Lung (tissue), 12 donors: ENCODE data around the gene CHMP5. TPM values are rescaled to one million over a fixed set of nuclear protein-coding genes. Genes with fewer than 3 reads are reported as not detected.

Experiments
- ATAC-seq: fragments of 200-7000 bp; cut with Tn5 transposase; one replicate; pipeline ENCODE4 v1.9.1; 2020; ENCODE audit warnings: moderate number of reproducible peaks; ENCODE audit not compliant: insufficient read depth, low FRiP score
- DNase-seq, 3 donors: peaks; one replicate each; pipeline ENCODE4 v3.0.0-alpha.2; 2013 to 2017
- H3K27ac ChIP-seq, 2 donors: one replicate each; pipeline ENCODE4 v1.5.1; 2013; ENCODE audit warnings: mild to moderate bottlenecking in 2 of 2, moderate library complexity in 2 of 2, control low read depth in 1 of 2, inconsistent platforms in 1 of 2, low read depth in 1 of 2, low read length in 1 of 2
- H3K27me3 ChIP-seq, 3 donors: one replicate each; pipeline ENCODE4 v1.5.1; 2013; ENCODE audit warnings: low read length in 2 of 3; ENCODE audit not compliant: control insufficient read depth in 3 of 3, insufficient read depth in 3 of 3
- H3K36me3 ChIP-seq, 4 donors: one replicate each; pipeline ENCODE4 v1.5.1; 2013; ENCODE audit warnings: low read length in 4 of 4, mild to moderate bottlenecking in 1 of 4, moderate library complexity in 1 of 4; ENCODE audit not compliant: control insufficient read depth in 4 of 4, insufficient read depth in 4 of 4
- H3K4me1 ChIP-seq, 5 donors: one replicate each; pipeline ENCODE4 v1.5.1; 2013; ENCODE audit warnings: low read length in 5 of 5, mild to moderate bottlenecking in 2 of 5, moderate library complexity in 1 of 5; ENCODE audit not compliant: control insufficient read depth in 5 of 5, insufficient read depth in 5 of 5
- H3K4me3 ChIP-seq: one replicate; pipeline ENCODE4 v1.5.1; 2013; ENCODE audit warnings: mild to moderate bottlenecking, control low read depth, moderate library complexity
- H3K9ac ChIP-seq, 2 donors: one replicate each; pipeline ENCODE4 v1.5.1; 2013; ENCODE audit warnings: low read length in 2 of 2, control low read depth in 1 of 2; ENCODE audit not compliant: insufficient read depth in 1 of 2
- H3K9me3 ChIP-seq, 4 donors: one replicate each; pipeline ENCODE4 v1.5.1; 2013; ENCODE audit warnings: low read length in 3 of 4, mild to moderate bottlenecking in 1 of 4, moderate library complexity in 1 of 4; ENCODE audit not compliant: control insufficient read depth in 4 of 4, insufficient read depth in 3 of 4
- CTCF ChIP-seq: IDR thresholded peaks from 2 replicates; pipeline ENCODE4 v1.5.1; 2012; ENCODE audit warnings: mild to moderate bottlenecking; ENCODE audit errors: control extremely low read depth, extremely low read depth
- WGBS, 2 donors: extraction: QIAGEN DNeasy Blood & Tissue Kit; methylation state at CpG; one replicate each; pipeline ENCODE4 v1.1.7; 2013; 5-methylcytosine and 5-hydroxymethylcytosine counted together
- polyA plus RNA-seq, 2 donors: library from polyadenylated mRNA; stranded (reverse); fragments of 200-250 nt; gene quantifications; one replicate each; pipeline ENCODE4 v1.2.1, GENCODE V29; 2013
- total RNA-seq, 2 donors: library from RNA; depleted of rRNA in 1 of 2; stranded (reverse); fragments of >200 nt in 1 of 2; gene quantifications; one replicate each; pipeline ENCODE4 v1.2.1, GENCODE V29; 2014 to 2021
- donor health status: control.
- donor health status: control.
- donor health status: Bipolar disorder and iron deficiency.
- donor health status: healthy.
- donor health status: DM: yes; HTN: yes; CAD: no.

CHMP5 gene
- total and polyA plus RNA-seq, 4 donors = 52.3 to 87.5 (median 62.2) TPM

DNA sequence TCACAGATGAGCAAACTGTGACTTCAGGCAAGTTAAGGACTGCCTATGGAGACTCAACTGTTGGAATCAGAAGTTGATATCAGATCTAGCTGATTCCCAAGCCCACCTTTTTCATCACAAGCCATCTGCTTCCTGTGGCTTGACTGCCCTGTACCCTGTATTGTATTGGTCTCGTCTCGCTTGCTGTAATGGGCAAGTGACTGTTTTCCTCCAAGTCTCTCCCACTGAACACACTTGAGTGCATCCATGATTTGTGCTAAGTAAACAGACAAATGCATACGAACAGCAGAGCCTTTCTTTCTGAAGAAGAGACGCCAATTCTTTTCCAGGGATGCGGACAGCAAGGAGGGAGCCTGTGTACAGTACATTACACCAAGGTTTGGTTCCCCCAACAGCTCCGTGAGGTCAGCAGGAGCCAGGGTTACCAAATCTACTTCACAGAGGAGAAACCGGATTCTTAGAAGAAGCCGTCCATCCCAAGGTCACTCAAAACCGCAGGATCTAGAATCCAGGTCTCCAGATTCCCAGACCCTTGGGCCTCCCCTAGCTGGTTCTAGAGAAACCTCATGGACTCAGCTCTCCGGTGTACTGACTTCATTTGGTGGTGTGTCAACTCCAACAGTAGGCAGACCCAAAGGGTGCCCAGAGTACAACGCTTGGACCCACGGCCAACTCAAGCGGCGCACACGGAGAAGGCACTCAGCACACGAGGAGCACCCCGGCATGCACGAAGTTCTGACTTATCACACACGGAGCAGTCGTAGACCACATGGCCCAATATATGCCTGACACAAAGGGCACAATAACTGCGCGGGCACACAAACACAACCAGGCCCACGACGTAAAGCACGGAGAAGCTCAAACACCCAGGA is 1.5 kb upstream of the CHMP5 start:
- peaks cover 16 to 44% (median 29%) of the 10 kb centered on the region in 4 donors for H3K36me3 ChIP-seq
- no peaks in the 10 kb centered on the region for H3K9me3 ChIP-seq
- H3K4me3 ChIP-seq = peak overlapping the region; percentile 98
- peaks cover 4 to 18% (median 7%) of the 10 kb centered on the region in 5 donors for H3K4me1 ChIP-seq
- ATAC-seq (no peak), DNase-seq (peak; percentile 21 to 35 (median 24))
- no peak for TF ChIP-seq CTCF
- H3K9ac ChIP-seq = peak overlapping the region in 1 of 2 donors; percentile 66
- no peaks in the 10 kb centered on the region for H3K27me3 ChIP-seq
- H3K27ac ChIP-seq = peak overlapping the region; percentile 96 to 98
- 5 to 6% methylated on average over 25 of the region's 25 CpGs for WGBS, 2 donors

DNA sequence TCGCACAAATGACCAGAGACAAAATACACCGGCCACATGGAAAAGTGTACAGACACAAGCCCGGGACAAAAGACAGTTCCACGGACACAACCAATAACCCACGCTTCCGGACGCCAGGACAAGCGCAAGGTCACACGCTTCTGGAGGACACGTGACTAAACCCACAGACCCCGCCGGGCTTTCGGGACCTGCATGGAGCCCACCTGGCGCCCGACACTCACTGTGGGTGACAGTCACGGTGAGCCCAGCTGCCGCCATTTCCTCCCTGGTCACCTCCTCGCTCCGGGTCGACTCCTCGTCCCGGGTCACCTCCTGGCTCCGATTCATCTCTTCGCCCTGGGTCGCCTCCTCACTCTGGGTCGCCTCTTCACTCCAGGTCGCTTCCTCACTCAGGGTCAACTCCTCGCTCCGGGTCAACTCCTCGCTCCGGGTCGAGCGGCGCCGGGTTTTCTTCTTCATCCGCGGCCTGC is 811 bp upstream of the CHMP5 start:
- Histone ChIP-seq H3K27me3 (no peaks in the 10 kb centered on the region), H3K4me3 (peak overlapping the region; percentile 98), H3K27ac (peak overlapping the region; percentile 96 to 98), H3K4me1 (peaks cover 4 to 18% (median 7%) of the 10 kb centered on the region in 5 donors), H3K9me3 (no peaks in the 10 kb centered on the region), H3K36me3 (peaks cover 15 to 43% (median 26%) of the 10 kb centered on the region in 4 donors), H3K9ac (peak overlapping the region in 1 of 2 donors; percentile 66)
- DNase-seq = peak in 1 of 3 donors; percentile 38
- 0% methylated on average over 34 to 37 of the region's 37 CpGs for WGBS, 2 donors
- ATAC-seq = peak; percentile 0
- no peak for TF ChIP-seq CTCF

- 18 to 23% methylated on average over 13 of the region's 13 CpGs for WGBS, 2 donors
- Histone ChIP-seq H3K36me3 (peaks cover 12 to 35% (median 17%) of the 10 kb centered on the region in 4 donors), H3K27me3 (no peaks in the 10 kb centered on the region), H3K4me1 (peaks cover 4 to 18% (median 7%) of the 10 kb centered on the region in 5 donors), H3K4me3 (peak overlapping the region; percentile 74), H3K9ac (peak overlapping the region; percentile 69 to 94), H3K27ac (peak overlapping the region; percentile 68 to 94), H3K9me3 (no peaks in the 10 kb centered on the region)
- DNase-seq (no peak), ATAC-seq (no peak)
- no peak for TF ChIP-seq CTCF
Measured at GRCh38 chr9:33265211-33265865, 489 bp downstream of the CHMP5 start.
